A673 (cell line): ENCODE measurements around the gene LRRFIP1. TPM values are rescaled to one million over a fixed set of nuclear protein-coding genes. Genes with fewer than 3 reads are reported as not detected.

Experiments
- BruUV-seq: library from RNA; stranded (reverse); fragments of 400-500 nt; replicated peaks from 2 replicates; lab custom pipeline; 2021; lab: Mats Ljungman, UMichigan
- CTCF ChIA-PET: fragments of 300-600 bp; sonication (Branson Sonifier 250); formaldehyde crosslinking; loops from one replicate; lab custom pipeline; 2022; ENCODE audit warnings: antibody characterized with exemption; lab: Charles Lee
- POLR2A ChIA-PET: fragments of 300-600 bp; sonication (Branson Sonifier 250); formaldehyde crosslinking; loops from one replicate; lab custom pipeline; 2022; ENCODE audit warnings: antibody characterized with exemption; ENCODE audit not compliant: low non-redundant PET; lab: Charles Lee
- DNase-seq: peaks from one replicate; pipeline ENCODE4 v3.0.0-alpha.2; 2015; ENCODE audit warnings: low spot score
- H3K27ac ChIP-seq: fragments of 200-600 bp; sonication (generic); 2 replicates; pipeline ENCODE4 v1.5.1; 2016; ENCODE audit warnings: mixed run types, low read depth, mild to moderate bottlenecking, mixed read lengths, antibody characterized with exemption, low read length; ENCODE audit not compliant: poor library complexity, severe bottlenecking
- H3K27me3 ChIP-seq: fragments of 200-600 bp; sonication (generic); replicated peaks from 2 replicates; pipeline ENCODE4 v1.6.1; 2017; ENCODE audit warnings: mixed run types, low read depth, mild to moderate bottlenecking, mixed read lengths, antibody characterized with exemption, low read length; ENCODE audit not compliant: insufficient read depth, poor library complexity
- H3K36me3 ChIP-seq: fragments of 200-600 bp; sonication (generic); 2 replicates; pipeline ENCODE4 v1.6.1; 2016; ENCODE audit warnings: mixed run types, mild to moderate bottlenecking, mixed read lengths, antibody characterized with exemption, low read length; ENCODE audit not compliant: insufficient read depth, poor library complexity, severe bottlenecking
- H3K4me1 ChIP-seq: fragments of 200-600 bp; sonication (generic); 2 replicates; pipeline ENCODE4 v1.6.1; 2017; ENCODE audit warnings: mixed run types, mild to moderate bottlenecking, mixed read lengths, antibody characterized with exemption, low read length; ENCODE audit not compliant: insufficient read depth, poor library complexity, severe bottlenecking
- H3K4me3 ChIP-seq: fragments of 200-600 bp; sonication (generic); 2 replicates; pipeline ENCODE4 v1.5.1; 2016; ENCODE audit warnings: low read depth, mixed run types, mild to moderate bottlenecking, mixed read lengths, low read length; ENCODE audit not compliant: poor library complexity, severe bottlenecking
- H3K9me3 ChIP-seq: fragments of 200-600 bp; sonication (generic); 2 replicates; pipeline ENCODE4 v1.6.1; 2016; ENCODE audit warnings: mixed run types, low read depth, mild to moderate bottlenecking, mixed read lengths, antibody characterized with exemption, low read length; ENCODE audit not compliant: poor library complexity, severe bottlenecking
- EZH2 ChIP-seq: fragments of 200-600 bp; sonication (generic); IDR thresholded peaks from 2 replicates; pipeline ENCODE4 v1.6.1; 2017; ENCODE audit warnings: borderline replicate concordance, low read depth, mild to moderate bottlenecking, mixed read lengths, antibody characterized with exemption, low read length; ENCODE audit not compliant: poor library complexity, severe bottlenecking
- intact Hi-C: fragments of 100-400 bp; cut with micrococcal nuclease; formaldehyde crosslinking; loops from one replicate; pipeline ENCODE4 v1.10.0; 2022; ENCODE audit not compliant: unreplicated experiment
- total RNA-seq: library from RNA; stranded (reverse); gene quantifications from 2 replicates; pipeline ENCODE4 v1.2.3, GENCODE V29; 2021
- TF ChIP-seq, protein P1 (sequence below): fragments of 300-800, 200-600 bp; sonication (generic); conservative IDR thresholded peaks from 2 replicates; pipeline ENCODE4 v1.5.1; 2017; ENCODE audit warnings: low read depth, mild to moderate bottlenecking, antibody characterized with exemption, low read length, moderate library complexity, mixed read lengths

The LRRFIP1 gene
- total RNA-seq, 1 experiment from 2014 or later = 69.3 TPM

DNA sequence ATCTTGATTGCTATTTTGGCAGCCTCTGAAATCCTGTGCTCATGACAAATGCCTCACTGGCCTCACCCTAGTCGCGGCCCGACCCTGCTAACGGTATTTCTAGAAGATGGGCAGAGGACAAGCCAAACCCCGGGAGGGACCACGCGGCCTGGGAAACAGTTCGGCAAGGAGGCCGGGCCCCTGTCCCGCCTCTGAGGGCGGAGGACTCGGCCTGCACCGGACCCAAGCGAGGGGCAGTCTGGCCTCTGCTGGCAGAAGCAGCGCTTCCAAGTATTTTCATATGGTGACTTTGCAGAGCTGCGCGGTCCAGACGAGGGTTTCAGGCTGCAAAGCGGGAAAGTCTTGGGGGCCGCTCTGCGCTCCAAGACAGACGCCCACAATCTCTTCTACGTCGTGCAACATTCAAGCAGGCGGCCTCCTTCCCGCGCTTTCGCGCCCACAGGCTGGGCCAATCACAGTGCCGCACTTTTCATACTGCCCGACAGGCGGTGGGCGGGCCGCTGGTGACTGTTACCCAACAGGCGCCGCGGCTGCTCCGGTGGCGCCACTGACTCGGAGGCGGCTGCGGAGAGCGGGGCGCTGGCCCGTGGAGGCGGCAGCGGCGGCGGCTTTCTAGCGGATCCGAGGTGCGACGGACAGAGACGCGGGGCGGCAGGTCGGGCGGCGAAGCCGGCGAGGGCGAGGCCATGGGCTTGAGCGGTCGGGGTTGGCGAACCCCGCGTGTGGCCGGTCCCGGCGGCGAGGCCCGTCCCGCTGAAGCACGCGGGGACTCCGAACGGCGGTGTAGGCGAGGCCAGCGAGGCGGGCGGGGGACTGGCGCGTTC lies 171.1 kb downstream of the LRRFIP1 start, which contains the start of gene RBM44:
TSS of gene RBM44 (plus strand) at position 544 of the 824 bp plus-strand sequence. CDS start 14,831 bp downstream, outside the sequence.
- no peaks in the 10 kb centered on the region for H3K4me1 ChIP-seq
- POLR2A ChIA-PET = interaction anchor here (0.6 kb wide), 1 partner anchor 148 kb away, joined by 9 read pairs; no protein-coding TSS in a partner anchor
- H3K36me3 ChIP-seq = no peaks in the 10 kb centered on the region
- no peak within 1 kb of the TSS for H3K27ac ChIP-seq
- CTCF ChIA-PET = no interaction called here
- intact Hi-C loops = no loop called here
- DNase-seq = no peak
- TF ChIP-seq, protein P1, sequence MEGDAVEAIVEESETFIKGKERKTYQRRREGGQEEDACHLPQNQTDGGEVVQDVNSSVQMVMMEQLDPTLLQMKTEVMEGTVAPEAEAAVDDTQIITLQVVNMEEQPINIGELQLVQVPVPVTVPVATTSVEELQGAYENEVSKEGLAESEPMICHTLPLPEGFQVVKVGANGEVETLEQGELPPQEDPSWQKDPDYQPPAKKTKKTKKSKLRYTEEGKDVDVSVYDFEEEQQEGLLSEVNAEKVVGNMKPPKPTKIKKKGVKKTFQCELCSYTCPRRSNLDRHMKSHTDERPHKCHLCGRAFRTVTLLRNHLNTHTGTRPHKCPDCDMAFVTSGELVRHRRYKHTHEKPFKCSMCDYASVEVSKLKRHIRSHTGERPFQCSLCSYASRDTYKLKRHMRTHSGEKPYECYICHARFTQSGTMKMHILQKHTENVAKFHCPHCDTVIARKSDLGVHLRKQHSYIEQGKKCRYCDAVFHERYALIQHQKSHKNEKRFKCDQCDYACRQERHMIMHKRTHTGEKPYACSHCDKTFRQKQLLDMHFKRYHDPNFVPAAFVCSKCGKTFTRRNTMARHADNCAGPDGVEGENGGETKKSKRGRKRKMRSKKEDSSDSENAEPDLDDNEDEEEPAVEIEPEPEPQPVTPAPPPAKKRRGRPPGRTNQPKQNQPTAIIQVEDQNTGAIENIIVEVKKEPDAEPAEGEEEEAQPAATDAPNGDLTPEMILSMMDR = no peak
- TF ChIP-seq EZH2 = no peak
- no peaks in the 10 kb centered on the region for H3K9me3 ChIP-seq
- no TSS peak for BruUV-seq
- H3K4me3 ChIP-seq = no peak within 1 kb of the TSS
- H3K27me3 ChIP-seq = no peaks in the 10 kb centered on the region

DNA sequence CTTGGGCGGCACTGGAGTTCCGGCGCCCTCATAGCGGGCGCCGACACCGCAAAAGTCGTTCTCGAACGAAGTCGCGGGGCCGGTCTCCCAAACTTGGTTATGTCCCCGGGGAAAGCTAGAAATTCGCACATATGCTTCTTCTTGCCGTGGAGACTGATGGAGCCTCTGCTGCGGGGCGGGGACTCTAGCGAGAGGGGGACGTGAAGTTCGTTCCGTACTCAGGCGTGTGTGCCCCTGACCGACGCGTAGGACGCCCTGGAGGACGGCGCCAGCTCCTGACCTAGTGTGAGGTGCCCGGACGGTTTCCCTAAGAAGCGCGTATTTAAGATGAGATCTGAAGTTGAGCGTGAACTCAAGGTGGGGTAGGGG lies 171.7 kb downstream of the LRRFIP1 start:
- TF ChIP-seq, protein P1 = no peak
- TF ChIP-seq EZH2 = no peak
- no peaks in the 10 kb centered on the region for H3K9me3 ChIP-seq
- DNase-seq = no peak
- no TSS peak for BruUV-seq
- intact Hi-C loops = no loop called here
- CTCF ChIA-PET = no interaction called here
- no peak overlapping the region for H3K4me3 ChIP-seq
- no peaks in the 10 kb centered on the region for H3K27me3 ChIP-seq
- no peaks in the 10 kb centered on the region for H3K36me3 ChIP-seq
- H3K4me1 ChIP-seq = no peaks in the 10 kb centered on the region
- H3K27ac ChIP-seq = no peak overlapping the region
- POLR2A ChIA-PET = interaction anchor here (0.6 kb wide), 1 partner anchor 148 kb away, joined by 9 read pairs; no protein-coding TSS in a partner anchor

DNA sequence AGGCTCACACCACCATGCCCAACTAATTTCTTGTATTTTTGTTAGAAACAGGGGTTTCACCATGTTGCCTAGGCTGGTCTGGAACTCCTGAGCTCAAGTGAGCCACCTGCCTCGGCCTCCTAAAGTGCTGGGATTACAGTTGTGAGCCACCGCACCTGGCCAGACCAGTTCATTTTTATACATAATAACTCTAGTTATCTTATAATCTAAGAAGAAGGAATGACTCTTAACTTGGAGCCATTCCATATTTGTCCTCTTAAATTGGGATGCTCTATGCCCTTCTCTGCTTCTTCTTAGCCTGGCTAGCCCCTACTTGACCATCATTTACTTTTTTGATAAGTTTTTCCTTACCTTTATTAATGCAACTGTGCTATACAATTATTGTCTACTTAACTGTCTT lies 174.1 kb downstream of the LRRFIP1 start:
- Histone ChIP-seq H3K27ac (no peak overlapping the region), H3K36me3 (no peaks in the 10 kb centered on the region), H3K9me3 (no peaks in the 10 kb centered on the region), H3K27me3 (no peaks in the 10 kb centered on the region), H3K4me3 (no peak overlapping the region), H3K4me1 (peaks cover 5% of the 10 kb centered on the region)
- CTCF ChIA-PET = no interaction called here
- POLR2A ChIA-PET = no interaction called here
- intact Hi-C loops = no loop called here
- TF ChIP-seq, protein P1 = no peak
- TF ChIP-seq EZH2 = no peak
- no peak for DNase-seq
- BruUV-seq = no TSS peak
